Spleen (tissue), 11 donors: ENCODE data around the gene HTR3B. TPM values are rescaled to one million over a fixed set of nuclear protein-coding genes. Genes with fewer than 3 reads are reported as not detected.

Source experiments
- DNase-seq: peaks from one replicate; pipeline ENCODE4 v3.0.0-alpha.2; 2020
- H3K27ac ChIP-seq, 8 donors: fragments of 200-600 bp; sonication (generic) in 7 of 8; 1 replicate in 4 of 8; 2 replicates in 4 of 8; pipeline versions ENCODE4 v1.5.0 to v1.8.0; 2016 to 2021; ENCODE audit warnings: inconsistent platforms in 4 of 8, mild to moderate bottlenecking in 4 of 8, moderate library complexity in 1 of 8
- H3K27me3 ChIP-seq, 7 donors: fragments of 200-600 bp; sonication (generic) in 6 of 7; replicated peaks in 1 of 7; 1 replicate in 4 of 7; 2 replicates in 3 of 7; pipeline versions ENCODE4 v1.5.0 to v1.8.0; 2016 to 2021; ENCODE audit warnings: inconsistent platforms in 3 of 7, mild to moderate bottlenecking in 1 of 7
- H3K36me3 ChIP-seq, 6 donors: fragments of 200-600 bp; sonication (generic) in 5 of 6; 1 replicate in 4 of 6; 2 replicates in 2 of 6; pipeline versions ENCODE4 v1.5.0 to v1.8.0; 2016 to 2021; ENCODE audit warnings: inconsistent platforms in 2 of 6
- H3K4me1 ChIP-seq, 6 donors: fragments of 200-600 bp; sonication (generic) in 5 of 6; 1 replicate in 3 of 6; 2 replicates in 3 of 6; pipeline versions ENCODE4 v1.5.0 to v1.8.0; 2016 to 2021; ENCODE audit warnings: inconsistent platforms in 3 of 6
- H3K4me3 ChIP-seq, 8 donors: fragments of 200-600 bp; sonication (generic) in 7 of 8; 1 replicate in 4 of 8; 2 replicates in 4 of 8; pipeline versions ENCODE4 v1.5.0 to v1.8.0; 2016 to 2021; ENCODE audit warnings: inconsistent platforms in 4 of 8, mild to moderate bottlenecking in 4 of 8, moderate library complexity in 2 of 8
- H3K9me3 ChIP-seq, 8 donors: fragments of 200-600 bp; sonication (generic) in 7 of 8; 1 replicate in 4 of 8; 2 replicates in 4 of 8; pipeline versions ENCODE4 v1.5.0 to v1.8.0; 2016 to 2021; ENCODE audit warnings: inconsistent platforms in 4 of 8
- CTCF ChIP-seq, 11 experiments: fragments of 200-600 bp in 7 of 11; fragments of 450-650 bp in 4 of 11; sonication (generic) in 4 of 11; IDR thresholded peaks in 8 of 11; conservative IDR thresholded peaks in 3 of 11; 1 replicate in 7 of 11; 2 replicates in 4 of 11; pipeline versions ENCODE4 v1.4.0 to v1.8.0; 2016 to 2021; ENCODE audit warnings: antibody characterized with exemption in 11 of 11, inconsistent platforms in 4 of 11, mild to moderate bottlenecking in 1 of 11
- POLR2A ChIP-seq, 3 donors: fragments of 450-650 bp; IDR thresholded peaks; one replicate each; pipeline ENCODE4 v1.5.1; 2017; ENCODE audit warnings: antibody characterized with exemption in 3 of 3, mild to moderate bottlenecking in 1 of 3
- POLR2AphosphoS5 ChIP-seq, 3 donors: sonication (generic); formaldehyde crosslinking; IDR thresholded peaks; one replicate each; pipeline ENCODE4 v1.5.1; 2017; ENCODE audit warnings: antibody characterized with exemption in 3 of 3
- WGBS, 5 donors: extraction: QIAGEN DNeasy Blood & Tissue Kit in 3 of 5; methylation state at CpG; one replicate each; pipeline versions ENCODE4 v1.1.5 to v1.1.7; 2013 to 2018; 5-methylcytosine and 5-hydroxymethylcytosine counted together
- intact Hi-C: fragments of 100-400 bp; cut with DNase I; formaldehyde crosslinking; loops from one replicate; pipeline ENCODE4 v1.15.0; 2023; ENCODE audit warnings: low total_unique reads
- polyA plus RNA-seq, 3 donors: library from polyadenylated mRNA; stranded (reverse); fragments of 200-250 nt; gene quantifications; one replicate each; pipeline ENCODE4 v1.2.1, GENCODE V29; 2013
- total RNA-seq, 7 donors: library from RNA; depleted of rRNA in 3 of 7; stranded (reverse); fragments of >200 nt in 3 of 7; fragmentation: NEBNext Ultra II Directional in 4 of 7; extraction: Animal tissue kit (Norgen Biotek cat#: 25700) in 4 of 7; gene quantifications; one replicate each; pipeline versions ENCODE4 v1.1.0 to v1.2.1, GENCODE V29; 2016 to 2021
- donor health status: healthy with polysubstance abuse.
- donor health status: DM: no; HTN: no; CAD: no; lungs with moderate emphysema.
- donor health status: DM: no; HTN: no; CAD: no.
- donor health status: Bipolar disorder and iron deficiency.
- donor health status: healthy.
- donor health status: DM: no; HTN: no; CAD: no.
- donor health status: DM: yes; HTN: yes; CAD: no.

The HTR3B gene
- total and polyA plus RNA-seq, 10 donors: not detected

GRCh38 chr11:113991170-113991569 is 86.6 kb downstream of the HTR3B start:
- intact Hi-C loops: loop anchor here (5.0 kb wide), 1 partner anchor 271 kb away; no protein-coding TSS in a partner anchor

GRCh38 chr11:113991718-113992458 is 87.3 kb downstream of the HTR3B start:
- 54 to 67% (median 55%) methylated on average over 7 of the region's 7 CpGs for WGBS, 5 donors
- TF ChIP-seq POLR2AphosphoS5 (IDR thresholded peaks at IDR 0.05): no peak
- TF ChIP-seq POLR2A (IDR thresholded peaks at IDR 0.05): no peak
- no peak for TF ChIP-seq CTCF (IDR thresholded peaks at IDR 0.05 in 8 of 11, conservative IDR thresholded peaks at IDR 0.05 in 3 of 11)
- intact Hi-C loops: loop anchor here (5.0 kb wide), 1 partner anchor 270 kb away; no protein-coding TSS in a partner anchor

More at GRCh38 chr11:113991170-113991569, 86.6 kb downstream of the HTR3B start:
- 12 to 24% (median 21%) methylated on average over 4 of the region's 4 CpGs for WGBS, 5 donors
- Histone ChIP-seq H3K36me3 (no peaks in the 10 kb centered on the region), H3K27ac (no peak overlapping the region), H3K4me3 (no peak overlapping the region), H3K27me3 (peaks cover 0 to 64% (median 0%) of the 10 kb centered on the region in 7 donors), H3K9me3 (no peaks in the 10 kb centered on the region), H3K4me1 (peaks cover 0 to 7% (median 0%) of the 10 kb centered on the region in 6 donors)
- TF ChIP-seq POLR2AphosphoS5 (IDR thresholded peaks at IDR 0.05) (no peak), POLR2A (IDR thresholded peaks at IDR 0.05) (no peak), CTCF (IDR thresholded peaks at IDR 0.05 in 8 of 11, conservative IDR thresholded peaks at IDR 0.05 in 3 of 11) (no peak)
- DNase-seq: no peak

GRCh38 chr11:113992459-113993110 is 88.0 kb downstream of the HTR3B start:
- intact Hi-C loops: loop anchor here (5.0 kb wide), 1 partner anchor 270 kb away; no protein-coding TSS in a partner anchor
- Histone ChIP-seq H3K4me1 (peaks cover 0 to 7% (median 0%) of the 10 kb centered on the region in 6 donors), H3K27me3 (peaks cover 0 to 62% (median 0%) of the 10 kb centered on the region in 7 donors), H3K4me3 (no peak overlapping the region), H3K27ac (no peak overlapping the region), H3K9me3 (no peaks in the 10 kb centered on the region), H3K36me3 (no peaks in the 10 kb centered on the region)
- DNase-seq: peak; percentile 41
- WGBS, 5 donors: 20 to 31% (median 29%) methylated on average over 7 of the region's 7 CpGs
- no peak for TF ChIP-seq CTCF (IDR thresholded peaks at IDR 0.05 in 8 of 11, conservative IDR thresholded peaks at IDR 0.05 in 3 of 11)
- TF ChIP-seq POLR2A (IDR thresholded peaks at IDR 0.05): no peak
- no peak for TF ChIP-seq POLR2AphosphoS5 (IDR thresholded peaks at IDR 0.05)

More at GRCh38 chr11:113991718-113992458, 87.3 kb downstream of the HTR3B start:
- Histone ChIP-seq H3K9me3 (no peaks in the 10 kb centered on the region), H3K27me3 (peaks cover 0 to 61% (median 0%) of the 10 kb centered on the region in 7 donors), H3K27ac (no peak overlapping the region), H3K36me3 (no peaks in the 10 kb centered on the region), H3K4me1 (peaks cover 0 to 7% (median 0%) of the 10 kb centered on the region in 6 donors), H3K4me3 (no peak overlapping the region)
- no peak for DNase-seq
